OCI-LY3 (cell line): ENCODE results near the gene CHD3.

Source experiments
- H2AFZ ChIP-seq: fragments of 200-600, 300-600 bp; shearing (Covaris generic); 2 replicates; pipeline ENCODE4 v1.6.0; 2014; ENCODE audit warnings: antibody characterized with exemption, low read depth, low read length
- H3K27ac ChIP-seq: fragments of 200-600, 300-600 bp; sonication (generic); 2 replicates; pipeline ENCODE4 v1.5.1; 2014; ENCODE audit warnings: mild to moderate bottlenecking, low read length, moderate library complexity, mixed read lengths
- H3K27me3 ChIP-seq: fragments of 200-600, 300-600 bp; sonication (generic); 2 replicates; pipeline ENCODE4 v1.6.1; 2014; ENCODE audit warnings: low read depth, low read length, mixed read lengths
- H3K36me3 ChIP-seq: fragments of 200-600, 300-600 bp; sonication (generic); replicated peaks from 2 replicates; pipeline ENCODE3; 2014; ENCODE audit warnings: low read depth, low read length, mixed read lengths
- H3K4me1 ChIP-seq: fragments of 300-600, 200-600 bp; sonication (generic); 2 replicates; pipeline ENCODE4 v1.6.1; 2014; ENCODE audit warnings: low read length, mixed read lengths
- H3K4me2 ChIP-seq: fragments of 200-600, 300-600 bp; sonication (generic); 2 replicates; pipeline ENCODE4 v1.6.1; 2014; ENCODE audit warnings: low read length, mixed read lengths
- H3K4me3 ChIP-seq: fragments of 300-600, 200-600 bp; sonication (generic); 2 replicates; pipeline ENCODE4 v1.5.1; 2014; ENCODE audit warnings: antibody characterized with exemption, mild to moderate bottlenecking, low read length, moderate library complexity
- H3K79me2 ChIP-seq: fragments of 300-600, 200-600 bp; shearing (Covaris generic); 2 replicates; pipeline ENCODE4 v1.6.1; 2014; ENCODE audit warnings: mild to moderate bottlenecking, low read length, mixed read lengths
- H3K9ac ChIP-seq: fragments of 300-600, 200-600 bp; shearing (Covaris generic); 2 replicates; pipeline ENCODE4 v1.6.0; 2014; ENCODE audit warnings: mild to moderate bottlenecking, low read length, moderate library complexity
- H3K9me3 ChIP-seq: fragments of 200-600, 300-600 bp; shearing (Covaris generic); 2 replicates; pipeline ENCODE4 v1.6.1; 2014; ENCODE audit warnings: low read length, mixed read lengths; ENCODE audit not compliant: insufficient read depth
- H4K20me1 ChIP-seq: fragments of 200-600, 300-600 bp; sonication (generic); 2 replicates; pipeline ENCODE4 v1.6.1; 2016; ENCODE audit warnings: low read length, mixed read lengths; ENCODE audit not compliant: insufficient read depth
- EZH2phosphoT487 ChIP-seq: fragments of 200-600 bp; shearing (Covaris generic); IDR thresholded peaks from 2 replicates; pipeline ENCODE4 v1.6.1; 2018; ENCODE audit warnings: antibody characterized with exemption, mixed run types, low read depth
- TF ChIP-seq, protein P1 (sequence below): fragments of 200-600, 300-600 bp; sonication (generic); IDR thresholded peaks from 2 replicates; pipeline ENCODE4 v1.5.1; 2014; ENCODE audit warnings: antibody characterized with exemption, low read length, low read depth

Gene CHD3

DNA sequence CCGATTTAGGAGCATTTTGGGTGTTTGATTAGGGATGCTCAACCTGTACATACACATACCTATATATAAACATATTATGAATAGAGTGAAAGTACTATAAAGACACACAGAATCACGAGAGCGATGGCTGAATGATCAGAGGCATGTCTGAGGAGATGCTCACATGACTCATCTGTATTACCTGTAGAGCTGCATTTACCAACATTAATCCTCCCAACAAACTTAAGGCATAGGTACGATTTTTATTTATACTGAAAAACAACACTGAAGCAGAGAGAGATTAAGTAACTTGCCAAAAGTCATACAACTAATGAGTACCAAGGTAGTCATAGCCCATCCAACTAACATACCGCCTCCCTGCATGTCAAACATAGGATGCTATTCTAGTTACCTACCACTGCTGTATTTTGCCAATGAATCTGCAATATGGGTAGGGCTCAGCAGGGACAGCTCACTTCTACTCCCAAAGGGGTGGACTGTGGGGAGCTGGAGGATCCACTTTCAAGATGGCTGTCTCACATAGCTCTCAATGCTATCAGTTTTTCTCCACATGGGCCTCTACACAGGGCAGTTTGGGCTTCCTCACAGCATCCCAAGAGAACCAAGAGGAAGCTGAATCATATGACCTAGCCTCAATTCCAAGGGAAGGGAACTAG is 23.5 kb upstream of the CHD3 start:
- TF ChIP-seq, protein P1, sequence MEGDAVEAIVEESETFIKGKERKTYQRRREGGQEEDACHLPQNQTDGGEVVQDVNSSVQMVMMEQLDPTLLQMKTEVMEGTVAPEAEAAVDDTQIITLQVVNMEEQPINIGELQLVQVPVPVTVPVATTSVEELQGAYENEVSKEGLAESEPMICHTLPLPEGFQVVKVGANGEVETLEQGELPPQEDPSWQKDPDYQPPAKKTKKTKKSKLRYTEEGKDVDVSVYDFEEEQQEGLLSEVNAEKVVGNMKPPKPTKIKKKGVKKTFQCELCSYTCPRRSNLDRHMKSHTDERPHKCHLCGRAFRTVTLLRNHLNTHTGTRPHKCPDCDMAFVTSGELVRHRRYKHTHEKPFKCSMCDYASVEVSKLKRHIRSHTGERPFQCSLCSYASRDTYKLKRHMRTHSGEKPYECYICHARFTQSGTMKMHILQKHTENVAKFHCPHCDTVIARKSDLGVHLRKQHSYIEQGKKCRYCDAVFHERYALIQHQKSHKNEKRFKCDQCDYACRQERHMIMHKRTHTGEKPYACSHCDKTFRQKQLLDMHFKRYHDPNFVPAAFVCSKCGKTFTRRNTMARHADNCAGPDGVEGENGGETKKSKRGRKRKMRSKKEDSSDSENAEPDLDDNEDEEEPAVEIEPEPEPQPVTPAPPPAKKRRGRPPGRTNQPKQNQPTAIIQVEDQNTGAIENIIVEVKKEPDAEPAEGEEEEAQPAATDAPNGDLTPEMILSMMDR = no peak
- Histone ChIP-seq H3K27ac (no peak overlapping the region), H2AFZ (no peak overlapping the region), H3K27me3 (no peaks in the 10 kb centered on the region), H4K20me1 (no peaks in the 10 kb centered on the region), H3K9me3 (no peaks in the 10 kb centered on the region), H3K9ac (no peak overlapping the region), H3K79me2 (no peaks in the 10 kb centered on the region), H3K4me2 (no peak overlapping the region), H3K4me3 (no peak overlapping the region), H3K4me1 (no peaks in the 10 kb centered on the region), H3K36me3 (peaks cover 2% of the 10 kb centered on the region)

GRCh38 chr17:7867881-7868329 is 20.7 kb upstream of the CHD3 start:
- Histone ChIP-seq H3K4me1 (no peaks in the 10 kb centered on the region), H2AFZ (no peak overlapping the region), H3K27me3 (no peaks in the 10 kb centered on the region), H3K79me2 (no peaks in the 10 kb centered on the region), H3K9ac (no peak overlapping the region), H3K27ac (no peak overlapping the region), H4K20me1 (no peaks in the 10 kb centered on the region), H3K4me3 (no peak overlapping the region), H3K9me3 (no peaks in the 10 kb centered on the region), H3K4me2 (no peak overlapping the region), H3K36me3 (no peaks in the 10 kb centered on the region)
- TF ChIP-seq, protein P1 = no peak
- no peak for TF ChIP-seq EZH2phosphoT487

DNA sequence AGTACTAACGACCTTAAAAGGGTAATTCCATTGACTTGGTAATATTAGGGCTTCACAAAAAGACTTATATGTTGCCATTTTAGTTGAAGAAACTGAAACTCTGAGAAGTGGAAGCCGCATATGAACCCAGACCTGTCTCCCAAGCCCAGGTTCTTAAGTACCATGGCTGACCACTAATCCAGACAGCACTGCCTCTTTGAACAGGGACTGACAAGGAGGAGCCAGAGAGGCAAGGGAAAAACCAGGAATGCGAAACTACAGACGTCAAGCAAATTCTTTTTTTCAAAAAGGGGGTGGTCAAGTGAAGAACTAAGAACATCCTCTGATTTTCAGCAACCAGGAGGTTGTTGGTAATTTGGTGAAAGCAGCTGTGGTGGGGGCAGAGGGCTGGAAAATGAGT is 15.5 kb upstream of the CHD3 start:
- H3K9ac ChIP-seq = no peak overlapping the region

GRCh38 chr17:7875804-7876370 is 12.7 kb upstream of the CHD3 start:
- no peak overlapping the region for H3K4me3 ChIP-seq
- no peaks in the 10 kb centered on the region for H3K36me3 ChIP-seq
- H3K4me2 ChIP-seq = no peak overlapping the region
- H3K4me1 ChIP-seq = peaks cover 13% of the 10 kb centered on the region
- no peaks in the 10 kb centered on the region for H4K20me1 ChIP-seq
- H2AFZ ChIP-seq = no peak overlapping the region
- no peaks in the 10 kb centered on the region for H3K79me2 ChIP-seq
- H3K27ac ChIP-seq = no peak overlapping the region
- TF ChIP-seq, protein P1 = no peak
- no peak for TF ChIP-seq EZH2phosphoT487
- no peaks in the 10 kb centered on the region for H3K9me3 ChIP-seq
- H3K9ac ChIP-seq = no peak overlapping the region
- H3K27me3 ChIP-seq = no peaks in the 10 kb centered on the region

More for the DNA sequence above, 15.5 kb upstream of the CHD3 start:
- Histone ChIP-seq H3K79me2 (no peaks in the 10 kb centered on the region), H3K4me1 (no peaks in the 10 kb centered on the region), H2AFZ (no peak overlapping the region), H3K36me3 (no peaks in the 10 kb centered on the region), H3K4me3 (no peak overlapping the region), H3K27me3 (no peaks in the 10 kb centered on the region), H4K20me1 (no peaks in the 10 kb centered on the region), H3K4me2 (no peak overlapping the region), H3K27ac (no peak overlapping the region), H3K9me3 (no peaks in the 10 kb centered on the region)
- TF ChIP-seq, protein P1 = no peak
- no peak for TF ChIP-seq EZH2phosphoT487
